K562 (cell line): ENCODE data around the gene UBXN6.

Experiments used
- CTCF ChIP-seq, 3 experiments: IDR thresholded peaks in 2 of 3; conservative IDR thresholded peaks in 1 of 3; 2 replicates each; pipeline ENCODE4 v1.5.1; 2011 to 2012; ENCODE audit warnings: low read length in 3 of 3, mild to moderate bottlenecking in 3 of 3, control low read depth in 2 of 3, improper control_type of control experiment in 1 of 3, inconsistent platforms in 1 of 3, low read depth in 1 of 3, mixed read lengths in 1 of 3, moderate library complexity in 1 of 3; ENCODE audit not compliant: insufficient read depth in 2 of 3
- HDAC8 ChIP-seq: fragments of 450-650 bp; IDR thresholded peaks from 2 replicates; pipeline ENCODE4 v1.6.1; 2016; ENCODE audit warnings: mild to moderate bottlenecking, missing genetic modification characterization, moderate library complexity, missing compliant biosample characterization
- JUND ChIP-seq, 2 experiments: IDR thresholded peaks; 2 replicates in 1 of 2; 3 replicates in 1 of 2; pipeline ENCODE4 v1.6.1; 2011; ENCODE audit warnings: borderline replicate concordance in 2 of 2, low read depth in 2 of 2, low read length in 2 of 2, improper control_type of control experiment in 1 of 2, missing biosample characterization in 1 of 2, missing genetic modification characterization in 1 of 2, missing genetic modification reagents in 1 of 2
- POLR2A ChIP-seq: fragments of 450-650 bp; conservative IDR thresholded peaks from 2 replicates; pipeline ENCODE4 v1.6.1; 2016
- RBBP5 ChIP-seq: fragments of 200-600 bp; sonication (generic); IDR thresholded peaks from 2 replicates; pipeline ENCODE4 v1.6.1; 2012; ENCODE audit warnings: borderline replicate concordance, mild to moderate bottlenecking, low read length, control low read depth, inconsistent platforms; ENCODE audit not compliant: insufficient read depth, poor library complexity, severe bottlenecking
- SMARCB1 ChIP-seq: IDR thresholded peaks from 2 replicates; pipeline ENCODE4 v1.6.1; 2011; ENCODE audit warnings: improper control_type of control experiment, low read depth; ENCODE audit not compliant: insufficient read length
- TBL1XR1 ChIP-seq, 2 experiments: IDR thresholded peaks; 2 replicates each; pipeline ENCODE4 v1.6.1; 2012; ENCODE audit warnings: improper control_type of control experiment in 2 of 2, low read length in 2 of 2, mild to moderate bottlenecking in 1 of 2
- TRIM25 ChIP-seq: fragments of 450-650 bp; IDR thresholded peaks from 2 replicates; pipeline ENCODE4 v1.7.0; 2016; ENCODE audit warnings: borderline replicate concordance
- ZBTB17 ChIP-seq: fragments of 450-650 bp; formaldehyde crosslinking; IDR thresholded peaks from 2 replicates; pipeline ENCODE4 v1.4.0; 2020; ENCODE audit warnings: mild to moderate bottlenecking
- ZNF354B ChIP-seq: fragments of 250-450 bp; sonication (Bioruptor Pico); IDR thresholded peaks from 2 replicates; pipeline ENCODE4 v1.4.0; 2020

- TF ChIP-seq ZBTB17 (no peak), SMARCB1 (no peak), CTCF (IDR thresholded peaks at IDR 0.05 in 2 of 3, conservative IDR thresholded peaks at IDR 0.05 in 1 of 3; ENCODE audit: insufficient read depth in 2 of 3, low read depth in 1 of 3, low read length in 3 of 3) (no peak), TRIM25 (no peak), RBBP5 (no peak), HDAC8 (no peak), JUND (IDR thresholded peaks at IDR 0.05; ENCODE audit: borderline replicate concordance, low read depth, low read length) (no peak), JUND (tag; IDR thresholded peaks at IDR 0.05; ENCODE audit: borderline replicate concordance, low read depth, low read length) (no peak), TBL1XR1 (IDR thresholded peaks at IDR 0.05; ENCODE audit: low read length in 2 of 2) (no peak), ZNF354B (CRISPR knock-in tag) (no peak), POLR2A (no peak)
These were observed 16.3 kb upstream of the UBXN6 start for GRCh38 chr19:4473763-4474513.
